DMS153 treated with DMSO at 0.1 percent for 48 hours (cell line): ENCODE data around the gene HS6ST3.

Experiments used
- DNase-seq: peaks from one replicate; lab custom pipeline; 2025; ENCODE audit not compliant: unreplicated experiment; lab: John Stamatoyannopoulos, UW

Gene HS6ST3

DNA sequence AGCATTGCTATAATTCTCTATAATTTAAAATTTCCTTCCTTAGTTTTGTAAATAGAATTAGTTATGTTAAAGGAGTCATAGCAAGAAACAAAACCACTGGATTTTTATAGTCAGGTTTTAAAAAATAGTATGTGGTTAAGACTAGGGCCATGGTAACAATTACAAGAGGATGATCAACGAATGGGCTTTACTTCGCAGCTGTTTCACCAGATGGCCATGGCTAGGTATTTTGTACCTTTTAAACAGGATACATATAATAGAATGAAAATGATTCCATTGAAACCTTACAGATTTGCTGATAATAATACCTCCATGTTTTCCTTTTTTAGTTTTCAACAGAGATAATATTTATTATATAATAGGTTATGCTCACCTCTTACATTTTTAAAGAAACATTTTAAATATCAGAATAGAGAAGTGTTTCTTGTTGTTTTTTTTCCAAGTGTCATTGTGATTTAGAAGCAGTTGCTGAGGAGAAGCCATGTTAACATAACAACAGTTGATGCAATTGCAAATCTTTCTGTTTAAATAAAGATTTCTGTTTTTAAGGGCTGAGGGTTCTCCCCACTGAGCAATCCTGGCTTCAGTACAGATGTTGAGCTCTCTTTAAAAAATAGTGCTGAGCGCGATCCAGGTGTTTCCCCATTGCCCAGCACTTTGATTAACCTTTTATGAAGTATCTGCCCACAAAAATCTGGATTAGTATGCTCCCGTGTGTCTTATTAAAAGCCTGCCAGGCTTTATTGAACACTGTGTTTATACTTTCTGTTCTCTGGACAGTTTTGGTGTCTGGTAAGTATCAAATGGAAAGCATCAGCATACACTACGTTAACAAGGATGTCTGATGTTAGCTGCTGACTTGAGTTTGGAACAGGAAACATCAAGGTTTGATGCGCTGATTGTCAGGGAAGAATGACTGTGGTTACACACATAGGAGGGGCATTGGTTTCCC is 205.3 kb downstream of the HS6ST3 start:
- no peak for DNase-seq

DNA sequence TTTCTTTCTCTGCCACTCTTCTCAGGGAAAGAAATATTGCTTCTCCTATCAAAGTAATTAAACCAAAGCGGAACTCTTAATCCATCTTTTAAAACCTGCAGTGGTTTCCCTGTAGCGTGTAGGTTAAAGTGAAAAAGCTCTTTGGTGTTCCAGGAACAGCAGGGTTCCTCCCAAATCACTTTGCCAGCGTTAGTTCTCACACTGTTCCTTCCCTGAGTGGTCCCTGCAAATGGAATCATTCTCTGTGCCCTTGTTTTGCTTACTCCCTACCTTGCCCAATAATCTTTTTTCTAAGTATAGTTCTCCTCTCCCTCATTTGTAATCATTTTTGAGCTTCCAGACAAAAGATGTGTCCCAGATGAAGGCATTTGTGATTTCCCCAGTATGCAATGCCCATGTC is 207.5 kb downstream of the HS6ST3 start:
- DNase-seq: no peak

GRCh38 chr13:96299235-96299634 is 209.3 kb downstream of the HS6ST3 start:
- no peak for DNase-seq

GRCh38 chr13:96308568-96308967 is 218.7 kb downstream of the HS6ST3 start:
- DNase-seq: no peak

- no peak for DNase-seq
Observed at GRCh38 chr13:96314974-96315373, 225.1 kb downstream of the HS6ST3 start.

DNA sequence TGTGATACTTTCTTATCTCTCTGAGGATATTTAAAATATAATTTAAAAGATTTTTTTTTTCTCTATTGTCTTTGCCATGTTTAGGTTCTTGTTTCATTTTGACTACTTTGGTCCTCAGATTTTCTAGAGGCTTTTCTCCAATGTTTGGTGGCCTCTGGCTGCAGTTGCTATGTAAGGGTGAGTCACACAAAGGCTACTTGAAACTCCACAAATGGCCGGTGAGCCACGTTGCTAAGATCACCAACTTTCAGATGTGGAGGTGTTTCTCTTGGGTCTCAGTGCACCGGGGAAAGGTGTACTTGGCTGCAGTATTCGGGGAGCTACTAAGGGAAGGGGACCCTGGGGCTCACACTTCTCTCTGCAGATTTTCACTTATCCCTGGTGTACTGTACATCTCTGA is 248.1 kb downstream of the HS6ST3 start:
- DNase-seq: no peak

- DNase-seq: no peak
Observed at GRCh38 chr13:96342286-96342685, 252.4 kb downstream of the HS6ST3 start.

- no peak for DNase-seq
Observed at GRCh38 chr13:96342852-96343465, 253.1 kb downstream of the HS6ST3 start.

- DNase-seq: no peak
Observed at GRCh38 chr13:96346921-96347320, 257.0 kb downstream of the HS6ST3 start.

DNA sequence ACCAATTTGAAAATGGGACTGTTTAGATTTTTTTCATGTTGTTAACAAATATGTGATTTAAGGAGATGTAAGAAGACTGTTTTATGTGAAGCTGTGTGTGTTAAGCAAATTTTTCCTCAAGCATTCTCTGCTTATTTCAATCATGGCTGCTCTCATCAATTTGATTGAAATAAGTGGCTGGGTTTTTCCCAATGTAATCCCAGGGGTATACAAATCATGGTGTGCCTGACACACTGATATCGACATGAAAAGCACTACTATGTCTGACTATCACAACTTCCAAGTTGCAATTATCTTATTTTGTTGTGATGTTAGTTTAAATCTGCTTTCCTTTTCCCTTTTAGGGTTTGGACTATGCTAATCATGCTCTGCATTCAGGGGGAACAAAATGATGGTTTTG is 283.7 kb downstream of the HS6ST3 start:
- DNase-seq: no peak

- DNase-seq: no peak
Observed at GRCh38 chr13:96377835-96378234, 287.9 kb downstream of the HS6ST3 start.

- DNase-seq: no peak
Observed at GRCh38 chr13:96379967-96380366, 290.1 kb downstream of the HS6ST3 start.

- no peak for DNase-seq
Observed at GRCh38 chr13:96381681-96382080, 291.8 kb downstream of the HS6ST3 start.

GRCh38 chr13:96388598-96388997 is 298.7 kb downstream of the HS6ST3 start:
- DNase-seq: no peak

DNA sequence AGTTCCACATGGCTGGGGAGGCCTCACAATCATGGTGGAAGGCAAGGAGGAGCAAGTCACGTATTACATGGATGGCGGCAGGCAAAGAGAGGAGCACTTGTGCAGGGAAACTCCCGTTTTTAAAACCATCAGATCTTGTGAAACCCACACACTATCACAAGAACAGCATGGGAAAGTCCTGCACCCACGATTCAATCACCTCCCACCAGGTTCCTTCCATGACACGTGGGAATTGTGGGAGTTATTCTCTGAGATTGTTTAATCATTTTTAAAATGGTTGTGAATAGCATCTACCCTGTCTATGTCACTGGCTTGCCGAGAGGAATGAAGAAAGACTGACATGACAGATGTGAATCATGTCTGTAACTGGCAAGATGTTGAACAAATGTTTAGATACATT is 301.7 kb downstream of the HS6ST3 start:
- DNase-seq: no peak

DNA sequence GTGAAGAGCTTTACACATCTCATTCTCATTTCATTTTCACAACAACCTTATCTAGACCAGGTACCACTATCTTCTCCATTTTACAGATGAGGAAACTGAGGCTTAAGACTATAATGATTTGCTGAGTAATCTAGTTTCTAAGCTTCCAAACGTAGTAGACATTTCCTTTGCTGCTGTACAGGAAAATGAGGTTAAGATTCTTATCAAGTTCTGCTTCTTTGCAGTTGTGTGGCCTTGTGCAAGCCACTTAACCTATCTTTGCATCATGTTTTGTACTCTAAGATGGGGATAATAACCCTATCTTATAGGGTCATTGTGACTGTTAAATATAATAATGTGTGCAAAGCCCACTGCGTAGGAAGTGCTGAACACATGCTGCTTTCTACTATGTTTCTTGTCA is 307.9 kb downstream of the HS6ST3 start:
- no peak for DNase-seq

DNA sequence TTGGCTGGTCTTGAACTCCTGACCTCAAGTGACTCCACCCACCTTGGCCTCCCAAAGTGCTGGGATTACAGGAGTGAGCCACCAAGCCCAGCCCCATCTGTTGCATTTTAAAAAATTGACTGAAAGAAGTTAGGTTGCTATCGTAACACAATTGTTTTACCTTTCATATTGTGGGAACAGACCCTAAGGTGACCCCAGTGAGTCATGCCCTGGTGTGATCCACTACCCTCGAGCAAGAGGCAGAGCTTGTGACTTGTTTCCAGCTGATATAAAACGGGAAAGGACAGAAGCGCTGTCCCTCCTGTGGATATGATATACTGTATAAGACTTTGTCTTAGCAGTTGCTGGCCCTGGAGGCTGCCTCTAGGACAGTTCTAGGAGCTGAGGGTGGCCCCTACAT is 308.6 kb downstream of the HS6ST3 start:
- no peak for DNase-seq

DNA sequence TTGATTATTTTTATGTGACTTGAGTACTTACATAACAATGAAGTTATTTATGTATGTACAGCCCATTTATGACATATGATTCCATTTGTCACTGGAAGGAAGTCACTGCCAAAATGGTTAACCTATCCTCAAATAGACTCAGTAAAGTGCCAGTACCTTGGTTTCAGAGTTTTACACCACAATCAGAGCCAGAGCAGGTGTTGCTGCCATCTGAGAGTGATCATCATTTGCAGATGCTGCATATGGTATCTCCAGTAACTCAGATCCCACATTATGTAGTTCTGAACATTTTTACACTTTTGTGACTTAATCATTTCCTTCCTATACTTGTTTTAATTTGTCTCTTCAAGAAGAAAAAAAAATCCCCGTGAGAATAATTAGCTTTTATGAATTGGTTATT is 313.3 kb downstream of the HS6ST3 start:
- no peak for DNase-seq

- DNase-seq: no peak
Observed at GRCh38 chr13:96403651-96404050, 313.7 kb downstream of the HS6ST3 start.

- no peak for DNase-seq
Observed at GRCh38 chr13:96415831-96416385, 326.0 kb downstream of the HS6ST3 start.

DNA sequence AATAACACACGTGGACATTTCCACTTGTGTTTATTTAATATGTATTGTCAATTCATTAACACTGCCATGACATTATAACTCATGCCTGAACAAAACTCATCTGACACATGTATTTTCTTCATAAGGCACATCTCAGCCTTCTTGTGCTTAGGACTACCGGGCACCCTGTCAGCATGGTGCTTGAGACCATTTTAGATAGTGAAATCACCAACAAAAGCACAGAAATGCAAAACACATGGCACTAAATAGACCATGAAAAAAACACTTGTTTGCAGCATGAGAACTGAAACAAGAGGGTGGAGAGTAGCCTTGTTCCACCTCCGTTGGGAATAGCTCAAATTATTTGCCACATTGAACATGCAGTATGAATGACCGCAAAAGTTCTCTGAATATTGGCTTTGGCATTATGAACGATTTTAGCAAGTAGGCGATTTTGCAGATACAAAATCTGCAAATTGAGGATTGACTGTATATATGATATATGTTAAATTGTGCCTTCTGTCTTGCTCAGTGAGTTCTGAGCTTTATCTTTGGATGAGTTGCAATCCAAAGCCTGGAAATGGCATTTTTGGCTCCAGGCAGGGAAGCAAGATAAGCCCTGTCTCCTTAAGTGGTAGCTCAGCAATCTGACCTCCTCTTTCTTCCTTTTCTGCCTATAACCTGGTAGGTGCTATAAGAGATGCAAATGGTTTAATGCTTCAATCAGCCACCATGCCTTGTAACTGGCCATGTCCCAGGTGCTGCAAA is 328.2 kb downstream of the HS6ST3 start:
- no peak for DNase-seq
